HEK293T (cell line): ENCODE results near the gene PRR36.

Experiments used
- BHLHE40 ChIP-seq: fragments of 450-650 bp; IDR thresholded peaks from 2 replicates; pipeline ENCODE4 v1.6.1; 2016; ENCODE audit warnings: mild to moderate bottlenecking, moderate library complexity, borderline replicate concordance
- FOXM1 ChIP-seq: fragments of 450-650 bp; IDR thresholded peaks from 2 replicates; pipeline ENCODE4 v1.6.1; 2017; ENCODE audit warnings: mild to moderate bottlenecking, borderline replicate concordance
- SP1 ChIP-seq: fragments of 450-650 bp; IDR thresholded peaks from 2 replicates; pipeline ENCODE4 v1.6.1; 2017

DNA sequence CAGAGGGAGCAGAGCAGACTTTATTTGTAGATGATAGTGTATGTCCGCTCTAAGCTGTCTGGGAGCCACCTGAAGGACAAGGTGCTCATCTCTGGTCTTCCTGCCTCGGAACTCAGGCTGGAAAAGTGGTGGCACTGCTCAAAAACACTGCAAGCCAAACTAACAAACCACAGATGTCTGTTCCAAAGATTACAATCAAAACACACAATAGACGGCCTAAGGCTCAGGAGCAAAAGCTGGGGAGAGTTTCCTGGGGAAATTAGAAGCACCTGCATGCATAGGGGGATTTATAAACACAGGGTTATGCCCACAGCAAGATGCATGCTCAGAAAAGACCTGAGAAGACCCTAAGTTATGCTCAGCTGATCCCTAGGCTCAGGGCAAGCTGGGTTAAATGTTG lies 53.6 kb downstream of the PRR36 start:
- TF ChIP-seq SP1 (no peak), BHLHE40 (no peak), FOXM1 (no peak)
